GM10248 (cell line): ENCODE measurements around the gene PRDM4.
"Not testable (repeated sequence)": the region's sequence is repeated elsewhere in the genome, so short reads cannot be mapped to it uniquely, and the experiment has no call there.

ENCODE experiments used
- CTCF ChIA-PET: fragments of 300-600 bp; sonication (Branson Sonifier 250); formaldehyde crosslinking; extraction: SDS; loops from one replicate; lab custom pipeline; 2021; ENCODE audit warnings: antibody characterized with exemption; lab: Yijun Ruan, JAX
- POLR2A ChIA-PET: fragments of 350-650 bp; sonication (Branson Sonifier 250); formaldehyde crosslinking; extraction: SDS; loops from one replicate; lab custom pipeline; 2020; ENCODE audit warnings: antibody characterized with exemption; lab: Yijun Ruan, JAX
- DNase-seq: peaks from one replicate; pipeline ENCODE4 v3.0.0; 2012; ENCODE audit errors: extremely low spot score
- CTCF ChIP-seq: IDR thresholded peaks from 2 replicates; pipeline ENCODE4 v1.5.1; 2012; ENCODE audit warnings: mild to moderate bottlenecking, low read depth; ENCODE audit errors: extremely low read depth, missing control alignments, control extremely low read depth

The PRDM4 gene

GRCh38 chr12:107731366-107731765 is 29.6 kb downstream of the PRDM4 start:
- CTCF ChIA-PET: interaction anchor here (0.7 to 1.7 kb wide), 4 partner anchors 11 to 154 kb away, joined by 3 to 6 read pairs (median 4); no protein-coding TSS in a partner anchor
- POLR2A ChIA-PET: no interaction called here
- TF ChIP-seq CTCF: no peak
- DNase-seq: peak; percentile 15

GRCh38 chr12:107730618-107731341 is 30.2 kb downstream of the PRDM4 start:
- TF ChIP-seq CTCF: no peak
- CTCF ChIA-PET: interaction anchor here (1.7 kb wide), 1 partner anchor 12 kb away, joined by 6 read pairs; no protein-coding TSS in a partner anchor
- DNase-seq: no peak
- POLR2A ChIA-PET: no interaction called here

- POLR2A ChIA-PET, CTCF ChIA-PET, DNase-seq: not testable (repeated sequence)
Observed at GRCh38 chr12:107727742-107728141, 33.2 kb downstream of the PRDM4 start.

GRCh38 chr12:107727327-107727726 is 33.6 kb downstream of the PRDM4 start:
- POLR2A ChIA-PET, DNase-seq: not testable (repeated sequence)

GRCh38 chr12:107718606-107719005 is 42.3 kb downstream of the PRDM4 start:
- no peak for TF ChIP-seq CTCF
- DNase-seq: no peak
- ChIA-PET CTCF (no interaction called here), POLR2A (no interaction called here)

More at GRCh38 chr12:107727327-107727726, 33.6 kb downstream of the PRDM4 start:
- CTCF ChIA-PET: not testable (repeated sequence)

GRCh38 chr12:107715780-107716179 is 45.2 kb downstream of the PRDM4 start:
- CTCF ChIA-PET: no interaction called here
- TF ChIP-seq CTCF: no peak
- POLR2A ChIA-PET: no interaction called here
- no peak for DNase-seq

- POLR2A ChIA-PET: not testable (repeated sequence)
Observed at GRCh38 chr12:107705522-107705921, 55.4 kb downstream of the PRDM4 start.

GRCh38 chr12:107704041-107704440 is 56.9 kb downstream of the PRDM4 start:
- ChIA-PET CTCF (interaction anchor here (0.6 to 0.9 kb wide), 2 partner anchors 10 to 96 kb away, joined by 3 read pairs; no protein-coding TSS in a partner anchor), POLR2A (no interaction called here)
- DNase-seq: no peak
- TF ChIP-seq CTCF: no peak

More at GRCh38 chr12:107705522-107705921, 55.4 kb downstream of the PRDM4 start:
- DNase-seq, CTCF ChIA-PET: not testable (repeated sequence)
